ENCODE measurements around the gene USP12. TPM values are rescaled to one million over a fixed set of nuclear protein-coding genes. Genes with fewer than 3 reads are reported as not detected.
A peak's percentile ranks its signal among the peaks of the same experiment; 100 is the strongest.

USP12 gene
- total RNA-seq, 4 donors from 2014 or later = 28.7 to 31.2 (median 29.7) TPM

GRCh38 chr13:27020415-27020814 is 151.2 kb downstream of the USP12 start:
- no peaks in the 10 kb centered on the region for H3K9me3 ChIP-seq
- TF ChIP-seq CTCF (IDR thresholded peaks at IDR 0.05) = no peak
- no peak for TF ChIP-seq POLR2A (IDR thresholded peaks at IDR 0.05)
- H3K27me3 ChIP-seq = no peaks in the 10 kb centered on the region
- no peaks in the 10 kb centered on the region for H3K36me3 ChIP-seq
- H3K4me3 ChIP-seq = no peak overlapping the region
- peaks cover 0 to 19% (median 0%) of the 10 kb centered on the region in 4 donors for H3K4me1 ChIP-seq
- no peak overlapping the region for H3K27ac ChIP-seq
- no peak for DNase-seq

GRCh38 chr13:27018882-27019281 is 152.7 kb downstream of the USP12 start:
- TF ChIP-seq CTCF (IDR thresholded peaks at IDR 0.05) = no peak
- TF ChIP-seq POLR2A (IDR thresholded peaks at IDR 0.05) = no peak
- no peaks in the 10 kb centered on the region for H3K27me3 ChIP-seq
- no peak overlapping the region for H3K4me3 ChIP-seq
- DNase-seq = no peak
- H3K36me3 ChIP-seq = no peaks in the 10 kb centered on the region
- H3K27ac ChIP-seq = peak overlapping the region in 1 of 4 donors; percentile 22
- no peaks in the 10 kb centered on the region for H3K9me3 ChIP-seq
- peaks cover 0 to 19% (median 0%) of the 10 kb centered on the region in 4 donors for H3K4me1 ChIP-seq

GRCh38 chr13:27018344-27018861 is 153.2 kb downstream of the USP12 start:
- Histone ChIP-seq H3K27me3 (no peaks in the 10 kb centered on the region), H3K9me3 (no peaks in the 10 kb centered on the region), H3K27ac (peak overlapping the region in 1 of 4 donors; percentile 22), H3K36me3 (no peaks in the 10 kb centered on the region), H3K4me1 (peaks cover 0 to 19% (median 0%) of the 10 kb centered on the region in 4 donors), H3K4me3 (no peak overlapping the region)
- no peak for TF ChIP-seq CTCF (IDR thresholded peaks at IDR 0.05)
- no peak for TF ChIP-seq POLR2A (IDR thresholded peaks at IDR 0.05)
- no peak for DNase-seq

GRCh38 chr13:27016875-27017274 is 154.7 kb downstream of the USP12 start:
- Histone ChIP-seq H3K4me1 (peaks cover 0 to 11% (median 0%) of the 10 kb centered on the region in 4 donors), H3K27me3 (no peaks in the 10 kb centered on the region), H3K4me3 (no peak overlapping the region), H3K27ac (no peak overlapping the region), H3K36me3 (no peaks in the 10 kb centered on the region), H3K9me3 (no peaks in the 10 kb centered on the region)
- peak in 2 of 3 donors; percentile 53 to 56 for DNase-seq
- TF ChIP-seq CTCF (IDR thresholded peaks at IDR 0.05) (peak in 3 of 6 experiments; percentile 39 to 46 (median 41)), POLR2A (IDR thresholded peaks at IDR 0.05) (no peak)

Other genes starting within 250 kb of the USP12 start
- gene RPL21, start 79.7 kb upstream of the USP12 start, total RNA-seq = 100 to 1,000 TPM; 179 to 828 (median 278) TPM
- gene RASL11A, start 99.0 kb upstream of the USP12 start, total RNA-seq = 10 to 100 TPM; 26.5 to 70.1 (median 39.6) TPM

All from Peyer's patch (tissue), 4 donors.